GM12874 (cell line): Measurements from ENCODE around the gene GJA10.

Experiments used
- TF ChIP-seq, protein P1 (sequence below): IDR thresholded peaks from 2 replicates; pipeline ENCODE4 v1.5.1; 2011; ENCODE audit warnings: low read depth, mild to moderate bottlenecking, control low read depth, low read length, moderate library complexity; ENCODE audit not compliant: insufficient read depth

Gene GJA10

DNA sequence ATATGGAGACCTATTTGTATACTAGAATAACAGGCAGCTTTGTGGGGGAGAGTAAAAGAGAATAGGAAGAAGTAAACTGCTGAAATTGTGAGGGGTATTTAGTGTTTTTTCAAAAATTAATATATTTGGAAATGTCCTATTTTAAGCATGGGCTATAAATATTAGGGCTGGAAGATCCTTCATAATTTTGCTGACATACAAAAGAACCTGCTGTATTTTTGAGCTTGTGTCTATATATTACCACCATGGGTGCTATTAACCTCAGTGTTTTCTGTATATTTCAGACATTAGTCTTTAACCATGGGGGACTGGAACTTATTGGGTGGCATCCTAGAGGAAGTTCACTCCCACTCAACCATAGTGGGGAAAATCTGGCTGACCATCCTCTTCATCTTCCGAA is at the start of gene GJA10:
TSS of gene GJA10 (plus strand) at position 301 of the 400 bp plus-strand sequence. CDS start at position 301, 0 bp downstream.
- TF ChIP-seq, protein P1, sequence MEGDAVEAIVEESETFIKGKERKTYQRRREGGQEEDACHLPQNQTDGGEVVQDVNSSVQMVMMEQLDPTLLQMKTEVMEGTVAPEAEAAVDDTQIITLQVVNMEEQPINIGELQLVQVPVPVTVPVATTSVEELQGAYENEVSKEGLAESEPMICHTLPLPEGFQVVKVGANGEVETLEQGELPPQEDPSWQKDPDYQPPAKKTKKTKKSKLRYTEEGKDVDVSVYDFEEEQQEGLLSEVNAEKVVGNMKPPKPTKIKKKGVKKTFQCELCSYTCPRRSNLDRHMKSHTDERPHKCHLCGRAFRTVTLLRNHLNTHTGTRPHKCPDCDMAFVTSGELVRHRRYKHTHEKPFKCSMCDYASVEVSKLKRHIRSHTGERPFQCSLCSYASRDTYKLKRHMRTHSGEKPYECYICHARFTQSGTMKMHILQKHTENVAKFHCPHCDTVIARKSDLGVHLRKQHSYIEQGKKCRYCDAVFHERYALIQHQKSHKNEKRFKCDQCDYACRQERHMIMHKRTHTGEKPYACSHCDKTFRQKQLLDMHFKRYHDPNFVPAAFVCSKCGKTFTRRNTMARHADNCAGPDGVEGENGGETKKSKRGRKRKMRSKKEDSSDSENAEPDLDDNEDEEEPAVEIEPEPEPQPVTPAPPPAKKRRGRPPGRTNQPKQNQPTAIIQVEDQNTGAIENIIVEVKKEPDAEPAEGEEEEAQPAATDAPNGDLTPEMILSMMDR, result no peak

DNA sequence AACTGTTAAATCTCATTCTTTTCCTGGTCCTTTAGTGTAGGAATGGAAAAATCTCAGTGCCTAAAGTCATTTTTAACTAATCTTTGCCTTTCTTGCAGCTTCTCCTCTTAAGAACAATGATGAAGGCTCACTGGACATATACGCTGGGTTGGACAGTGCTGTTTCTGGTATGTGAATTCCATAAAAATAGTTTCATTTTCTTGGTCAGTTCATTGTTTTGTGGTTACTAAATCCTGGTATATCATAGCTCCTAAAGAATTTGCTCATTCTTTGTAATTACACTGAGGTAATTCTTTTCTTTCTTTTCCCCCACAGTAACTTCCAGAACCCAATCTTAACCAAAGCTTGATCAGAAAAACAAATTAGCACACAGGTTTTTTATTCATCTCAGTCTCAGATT is 41.2 kb upstream of the GJA10 start:
- TF ChIP-seq, protein P1, result no peak

DNA sequence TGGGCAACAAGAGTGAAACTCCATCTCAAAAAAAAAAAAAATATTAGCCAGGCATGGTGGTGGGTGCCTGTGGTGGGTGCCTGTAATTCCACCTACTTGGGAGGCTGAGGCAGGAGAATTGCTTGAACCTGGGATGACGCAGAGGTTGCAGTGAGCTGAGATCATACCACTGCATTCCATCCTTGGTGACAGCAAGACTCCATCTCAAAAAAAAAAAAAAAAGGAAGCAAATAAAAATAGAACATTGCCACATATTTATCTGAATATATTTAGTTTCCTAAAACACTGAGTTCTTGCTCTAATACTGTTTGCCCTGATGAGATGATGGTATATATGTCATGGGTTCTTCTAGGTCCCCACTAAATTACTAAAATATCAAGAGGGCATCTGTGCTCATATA is 36.2 kb upstream of the GJA10 start:
- TF ChIP-seq, protein P1, result no peak

DNA sequence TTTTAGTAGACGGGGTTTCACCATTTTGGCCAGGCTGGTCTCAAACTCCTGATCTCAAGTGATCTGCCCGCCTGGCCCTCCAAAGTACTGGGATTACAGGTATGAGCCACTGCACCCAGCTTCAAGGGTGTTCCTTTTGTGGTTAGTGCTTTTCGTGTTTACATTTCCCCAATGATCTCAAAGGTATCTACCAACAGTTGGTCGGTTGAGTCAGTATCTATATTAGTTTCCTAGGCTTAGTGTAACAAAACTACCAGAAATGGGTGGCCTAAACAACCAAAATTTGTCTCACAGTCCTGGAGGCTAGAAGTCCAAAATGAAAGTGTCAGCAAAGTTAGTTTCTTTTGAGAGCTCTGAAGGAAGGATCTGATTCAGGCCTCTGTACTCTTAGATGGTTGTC is 34.5 kb upstream of the GJA10 start:
- TF ChIP-seq, protein P1, result no peak

DNA sequence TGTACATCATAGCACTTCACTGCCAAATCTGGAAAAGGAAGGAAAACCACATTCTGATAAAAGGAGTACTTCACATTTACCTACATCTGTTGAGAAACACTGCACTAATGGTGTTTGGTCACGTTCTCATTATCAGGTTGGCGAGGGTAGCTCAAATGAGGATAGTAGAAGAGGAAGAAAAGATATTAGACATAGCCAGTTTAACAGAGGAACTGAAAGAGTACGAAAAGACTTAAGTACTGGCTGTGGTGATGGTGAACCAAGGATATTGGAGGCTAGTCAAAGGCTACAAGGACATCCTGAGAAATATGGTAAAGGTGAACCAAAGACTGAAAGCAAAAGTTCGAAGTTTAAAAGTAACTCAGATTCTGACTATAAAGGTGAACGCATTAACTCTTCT is 32.0 kb upstream of the GJA10 start:
- TF ChIP-seq, protein P1, result no peak

DNA sequence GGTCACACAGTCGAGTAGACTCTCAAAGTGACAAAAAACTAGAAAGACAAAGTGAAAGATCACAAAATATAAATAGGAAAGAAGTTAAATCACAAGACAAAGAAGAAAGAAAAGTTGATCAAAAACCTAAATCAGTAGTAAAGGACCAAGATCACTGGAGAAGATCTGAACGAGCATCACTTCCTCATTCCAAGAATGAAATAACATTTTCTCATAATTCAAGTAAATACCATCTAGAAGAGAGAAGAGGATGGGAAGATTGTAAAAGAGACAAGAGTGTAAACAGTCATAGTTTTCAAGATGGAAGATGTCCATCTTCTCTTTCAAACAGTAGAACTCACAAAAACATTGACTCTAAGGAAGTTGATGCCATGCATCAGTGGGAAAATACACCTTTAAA is 31.6 kb upstream of the GJA10 start:
- TF ChIP-seq, protein P1, result no peak

DNA sequence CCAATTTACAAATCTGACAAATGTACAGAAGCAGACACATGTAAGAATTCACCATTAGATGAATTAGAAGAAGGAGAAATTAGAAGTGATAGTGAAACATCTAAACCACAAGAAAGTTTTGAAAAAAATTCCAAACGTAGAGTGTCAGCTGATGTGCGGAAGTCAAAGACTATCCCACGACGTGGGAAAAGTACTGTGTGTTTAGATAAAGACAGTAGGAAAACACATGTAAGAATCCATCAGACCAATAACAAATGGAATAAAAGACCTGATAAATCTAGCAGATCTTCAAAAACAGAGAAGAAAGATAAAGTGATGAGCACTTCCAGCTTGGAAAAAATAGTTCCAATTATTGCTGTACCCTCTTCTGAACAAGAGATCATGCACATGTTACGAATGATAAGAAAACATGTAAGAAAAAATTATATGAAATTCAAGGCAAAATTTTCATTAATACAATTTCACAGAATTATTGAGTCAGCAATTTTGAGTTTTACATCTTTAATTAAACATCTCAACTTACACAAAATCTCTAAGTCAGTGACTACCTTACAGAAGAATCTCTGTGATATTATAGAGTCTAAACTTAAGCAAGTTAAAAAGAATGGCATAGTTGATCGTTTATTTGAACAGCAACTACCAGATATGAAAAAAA is 28.1 kb upstream of the GJA10 start:
- TF ChIP-seq, protein P1, result no peak

DNA sequence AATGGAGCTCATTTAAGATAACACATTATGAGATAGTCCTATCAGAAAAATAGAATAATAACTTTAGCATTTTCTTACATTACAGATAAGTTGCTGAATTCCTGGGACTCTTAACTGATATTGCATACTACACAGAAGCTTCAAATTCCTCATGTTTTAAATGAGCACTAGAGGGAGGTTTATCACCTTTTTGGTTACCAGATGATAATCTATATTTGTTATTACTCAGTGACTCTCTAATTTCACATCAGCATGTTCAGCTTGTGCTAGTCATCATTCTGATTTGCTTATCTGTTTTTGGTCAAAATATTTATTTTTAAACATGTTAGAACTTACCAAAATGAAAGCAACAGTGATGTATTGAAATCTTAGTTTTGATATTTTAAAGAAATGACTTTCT is 20.5 kb upstream of the GJA10 start:
- TF ChIP-seq, protein P1, result no peak
